Coronary artery (tissue), 2 donors: Measurements from ENCODE around the gene YWHAG.
A peak's percentile ranks its signal among the peaks of the same experiment; 100 is the strongest.

Experiments used
- DNase-seq: peaks from one replicate; pipeline ENCODE4 v3.0.0-alpha.2; 2017; ENCODE audit warnings: low spot score
- H3K27ac ChIP-seq, 2 donors: fragments of 200-600 bp; sonication (generic); one replicate each; pipeline ENCODE4 v1.5.1; 2016 to 2019
- H3K4me3 ChIP-seq: fragments of 200-600 bp; sonication (generic); 2 replicates; pipeline ENCODE4 v1.5.1; 2016; ENCODE audit warnings: mild to moderate bottlenecking, moderate library complexity
- TF ChIP-seq, protein P1 (sequence below): fragments of 200-600 bp; sonication (generic); IDR thresholded peaks from one replicate; pipeline ENCODE4 v1.5.1; 2019; ENCODE audit warnings: antibody characterized with exemption

Gene YWHAG

DNA sequence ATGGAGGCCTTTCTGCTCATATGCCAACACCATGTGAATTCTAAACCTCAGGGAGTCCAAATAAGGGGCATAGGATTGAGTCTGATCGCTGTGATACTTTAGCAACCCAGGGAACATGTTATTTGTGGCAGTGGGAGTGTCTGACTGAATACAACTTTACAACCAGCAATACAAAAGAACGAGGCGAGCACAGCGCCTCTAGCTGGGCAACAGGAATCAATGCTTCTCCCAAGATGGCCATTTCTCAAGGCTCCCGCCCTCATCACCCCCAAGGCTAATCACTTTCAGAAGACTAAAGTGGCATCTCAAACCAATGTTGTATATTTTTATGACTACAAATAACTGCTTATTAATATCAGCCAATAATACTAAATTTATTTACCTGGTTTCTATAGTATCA is 28.1 kb downstream of the YWHAG start:
- TF ChIP-seq, protein P1, sequence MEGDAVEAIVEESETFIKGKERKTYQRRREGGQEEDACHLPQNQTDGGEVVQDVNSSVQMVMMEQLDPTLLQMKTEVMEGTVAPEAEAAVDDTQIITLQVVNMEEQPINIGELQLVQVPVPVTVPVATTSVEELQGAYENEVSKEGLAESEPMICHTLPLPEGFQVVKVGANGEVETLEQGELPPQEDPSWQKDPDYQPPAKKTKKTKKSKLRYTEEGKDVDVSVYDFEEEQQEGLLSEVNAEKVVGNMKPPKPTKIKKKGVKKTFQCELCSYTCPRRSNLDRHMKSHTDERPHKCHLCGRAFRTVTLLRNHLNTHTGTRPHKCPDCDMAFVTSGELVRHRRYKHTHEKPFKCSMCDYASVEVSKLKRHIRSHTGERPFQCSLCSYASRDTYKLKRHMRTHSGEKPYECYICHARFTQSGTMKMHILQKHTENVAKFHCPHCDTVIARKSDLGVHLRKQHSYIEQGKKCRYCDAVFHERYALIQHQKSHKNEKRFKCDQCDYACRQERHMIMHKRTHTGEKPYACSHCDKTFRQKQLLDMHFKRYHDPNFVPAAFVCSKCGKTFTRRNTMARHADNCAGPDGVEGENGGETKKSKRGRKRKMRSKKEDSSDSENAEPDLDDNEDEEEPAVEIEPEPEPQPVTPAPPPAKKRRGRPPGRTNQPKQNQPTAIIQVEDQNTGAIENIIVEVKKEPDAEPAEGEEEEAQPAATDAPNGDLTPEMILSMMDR = no peak
- no peak overlapping the region for H3K27ac ChIP-seq
- no peak overlapping the region for H3K4me3 ChIP-seq
- DNase-seq = no peak

GRCh38 chr7:76330261-76330660 is 28.5 kb downstream of the YWHAG start:
- TF ChIP-seq, protein P1 = no peak
- Histone ChIP-seq H3K27ac (no peak overlapping the region), H3K4me3 (no peak overlapping the region)
- no peak for DNase-seq

DNA sequence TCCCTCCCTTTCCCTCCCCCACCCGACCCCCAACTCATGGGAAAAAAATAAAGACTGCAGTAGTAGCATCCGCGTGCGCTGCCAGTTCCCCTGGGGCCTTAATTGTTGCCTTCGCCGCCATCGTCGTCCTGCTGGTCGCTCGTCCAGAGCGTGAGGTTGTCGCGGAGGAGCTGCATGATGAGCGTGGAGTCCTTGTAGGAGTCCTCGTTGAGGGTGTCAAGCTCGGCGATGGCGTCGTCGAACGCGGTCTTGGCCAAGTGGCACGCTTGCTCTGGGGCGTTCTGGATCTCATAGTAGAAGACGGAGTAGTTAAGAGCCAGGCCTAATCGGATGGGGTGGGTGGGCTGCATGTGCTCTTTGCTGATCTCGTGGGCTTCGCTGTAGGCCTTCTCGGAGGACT is 29.3 kb downstream of the YWHAG start:
- no peak for DNase-seq
- Histone ChIP-seq H3K27ac (no peak overlapping the region), H3K4me3 (no peak overlapping the region)
- TF ChIP-seq, protein P1 = no peak

DNA sequence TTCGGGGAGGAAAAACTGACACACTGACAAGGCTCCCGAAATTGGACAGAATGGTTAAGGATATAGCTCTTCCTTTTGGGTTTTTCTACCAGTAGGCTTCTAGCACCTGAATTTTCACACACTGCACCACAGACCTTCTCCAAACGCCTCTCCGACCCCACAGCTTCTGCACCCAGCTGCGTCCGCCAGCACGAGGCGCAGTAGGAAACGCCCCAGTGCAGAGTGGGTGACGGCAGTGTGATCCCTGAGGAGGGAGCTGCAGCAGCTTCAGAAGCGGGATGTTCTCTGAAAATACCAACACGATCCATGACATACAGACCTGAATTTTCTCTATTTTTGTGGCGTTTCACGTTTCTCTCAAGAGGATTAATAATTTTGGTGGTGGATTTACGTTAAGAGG is 30.4 kb downstream of the YWHAG start:
- TF ChIP-seq, protein P1 = no peak
- H3K27ac ChIP-seq = no peak overlapping the region
- no peak for DNase-seq

DNA sequence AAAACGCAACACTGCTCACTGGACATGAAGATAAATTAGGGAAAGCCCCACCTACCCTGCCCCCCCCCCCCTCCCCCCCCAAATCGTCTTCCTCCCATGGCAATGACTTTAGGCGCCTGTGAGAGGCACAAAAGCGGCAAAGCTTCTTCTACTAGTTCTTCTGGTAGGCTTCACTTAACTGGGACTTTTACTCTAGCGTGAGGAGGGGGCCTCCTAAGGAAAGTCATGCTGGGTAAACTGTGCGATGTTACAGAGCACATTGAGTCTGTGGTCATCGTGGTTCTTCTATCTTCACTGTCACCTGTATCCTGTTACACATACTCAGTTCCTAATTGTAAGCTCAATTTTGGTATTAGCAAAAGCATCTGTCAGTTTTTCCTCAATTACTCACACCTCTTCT is 31.2 kb downstream of the YWHAG start:
- no peak for DNase-seq
- TF ChIP-seq, protein P1 = no peak
- H3K27ac ChIP-seq = no peak overlapping the region
- H3K4me3 ChIP-seq = no peak overlapping the region

More for the DNA sequence above, 30.4 kb downstream of the YWHAG start:
- no peak overlapping the region for H3K4me3 ChIP-seq

- TF ChIP-seq, protein P1 = no peak
- DNase-seq = no peak
- Histone ChIP-seq H3K4me3 (no peak overlapping the region), H3K27ac (peak overlapping the region in 1 of 2 donors; percentile 35)
Observed at GRCh38 chr7:76326646-76327233, 32.1 kb downstream of the YWHAG start.

DNA sequence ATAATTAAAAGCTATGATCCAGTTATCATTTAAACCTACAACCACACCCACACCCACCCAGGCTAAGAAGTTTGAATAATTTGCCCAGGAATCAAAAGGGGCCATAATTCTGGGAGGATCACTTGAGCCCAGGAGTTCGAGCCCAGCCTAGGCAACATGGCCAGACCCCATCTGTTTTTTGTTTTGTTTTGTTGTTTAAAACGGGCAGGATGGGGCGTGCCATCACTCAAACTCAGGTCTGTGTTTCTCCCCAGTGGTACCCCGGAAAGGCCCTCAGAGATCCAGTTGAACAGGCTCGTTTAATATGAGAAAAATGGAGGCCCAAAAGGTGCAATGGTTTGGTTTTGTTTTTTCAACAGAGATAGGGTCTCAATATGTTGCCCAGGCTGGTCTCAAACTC is 33.0 kb downstream of the YWHAG start:
- TF ChIP-seq, protein P1 = no peak
- no peak overlapping the region for H3K4me3 ChIP-seq

More for the DNA sequence above, 33.0 kb downstream of the YWHAG start:
- no peak overlapping the region for H3K27ac ChIP-seq
- no peak for DNase-seq
